Activated CD8-positive, alpha-beta T cell treated with anti-CD3 and anti-CD28 coated beads for 36 hours (primary cell): ENCODE data around the gene POLD1. TPM values are rescaled to one million over a fixed set of nuclear protein-coding genes. Genes with fewer than 3 reads are reported as not detected.

Source experiments
- ATAC-seq: fragments of 200-7000 bp; cut with Tn5 transposase; one replicate; pipeline ENCODE4 v1.10.0; 2021; ENCODE audit warnings: mild to moderate bottlenecking, moderate library complexity
- CTCF ChIA-PET: fragments of 350-600 bp; sonication (Branson Sonifier 250); formaldehyde crosslinking; loops from one replicate; lab custom pipeline; 2021; ENCODE audit warnings: antibody characterized with exemption; lab: Charles Lee
- POLR2A ChIA-PET: fragments of 350-600 bp; sonication (Branson Sonifier 250); formaldehyde crosslinking; loops from one replicate; lab custom pipeline; 2021; ENCODE audit warnings: antibody characterized with exemption; lab: Charles Lee
- DNase-seq: peaks from one replicate; pipeline ENCODE4 v3.0.0-alpha.2; 2020
- H3K27ac Mint-ChIP-seq: one replicate; pipeline ENCODE4 v1.8.0; 2021; ENCODE audit warnings: mild to moderate bottlenecking, mixed read lengths
- H3K27me3 Mint-ChIP-seq: one replicate; pipeline ENCODE4 v1.8.0; 2021; ENCODE audit warnings: mixed read lengths
- H3K36me3 Mint-ChIP-seq: one replicate; pipeline ENCODE4 v1.8.0; 2021; ENCODE audit warnings: low read depth, mixed read lengths
- H3K4me1 Mint-ChIP-seq: one replicate; pipeline ENCODE4 v1.8.0; 2021; ENCODE audit warnings: low read depth, mixed read lengths
- H3K4me3 Mint-ChIP-seq: one replicate; pipeline ENCODE4 v1.8.0; 2021; ENCODE audit warnings: mild to moderate bottlenecking, moderate library complexity, mixed read lengths
- H3K9me3 Mint-ChIP-seq: one replicate; pipeline ENCODE4 v1.8.0; 2021; ENCODE audit warnings: mixed read lengths
- intact Hi-C: fragments of 100-400 bp; cut with micrococcal nuclease; formaldehyde crosslinking; loops from one replicate; pipeline ENCODE4 v1.10.0; 2022
- total RNA-seq, 2 experiments: library from RNA; stranded (reverse); gene quantifications; one replicate each; pipeline ENCODE4 v1.2.3, GENCODE V29; 2021
- TF ChIP-seq, protein P1 (sequence below): fragments of 200-600 bp; IDR thresholded peaks from one replicate; pipeline ENCODE4 v1.8.0; 2022; ENCODE audit warnings: antibody characterized with exemption, mild to moderate bottlenecking

Gene POLD1
- total RNA-seq, 2 experiments from 2014 or later: 214 to 215 TPM

DNA sequence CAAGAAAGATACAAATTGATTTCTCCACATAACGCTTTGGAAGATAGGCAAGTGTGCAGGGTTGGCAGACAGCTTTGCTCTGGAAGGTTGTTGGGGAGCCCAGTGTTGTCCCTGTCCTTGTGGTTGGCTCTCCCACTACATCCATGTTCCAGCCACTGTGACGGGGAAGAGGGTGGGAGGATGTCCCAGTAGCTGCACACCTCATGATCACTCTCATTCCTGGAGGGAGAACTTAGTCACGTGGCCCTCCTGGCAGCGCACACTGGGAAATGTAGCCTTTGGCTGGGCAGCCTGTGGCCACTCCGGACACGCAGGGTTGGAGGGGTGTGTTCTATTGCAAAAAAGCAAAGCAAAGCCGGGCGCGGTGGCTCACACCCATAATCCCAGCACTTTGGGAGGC is 9.9 kb downstream of the POLD1 start:
- TF ChIP-seq, protein P1, sequence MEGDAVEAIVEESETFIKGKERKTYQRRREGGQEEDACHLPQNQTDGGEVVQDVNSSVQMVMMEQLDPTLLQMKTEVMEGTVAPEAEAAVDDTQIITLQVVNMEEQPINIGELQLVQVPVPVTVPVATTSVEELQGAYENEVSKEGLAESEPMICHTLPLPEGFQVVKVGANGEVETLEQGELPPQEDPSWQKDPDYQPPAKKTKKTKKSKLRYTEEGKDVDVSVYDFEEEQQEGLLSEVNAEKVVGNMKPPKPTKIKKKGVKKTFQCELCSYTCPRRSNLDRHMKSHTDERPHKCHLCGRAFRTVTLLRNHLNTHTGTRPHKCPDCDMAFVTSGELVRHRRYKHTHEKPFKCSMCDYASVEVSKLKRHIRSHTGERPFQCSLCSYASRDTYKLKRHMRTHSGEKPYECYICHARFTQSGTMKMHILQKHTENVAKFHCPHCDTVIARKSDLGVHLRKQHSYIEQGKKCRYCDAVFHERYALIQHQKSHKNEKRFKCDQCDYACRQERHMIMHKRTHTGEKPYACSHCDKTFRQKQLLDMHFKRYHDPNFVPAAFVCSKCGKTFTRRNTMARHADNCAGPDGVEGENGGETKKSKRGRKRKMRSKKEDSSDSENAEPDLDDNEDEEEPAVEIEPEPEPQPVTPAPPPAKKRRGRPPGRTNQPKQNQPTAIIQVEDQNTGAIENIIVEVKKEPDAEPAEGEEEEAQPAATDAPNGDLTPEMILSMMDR: no peak
- H3K27ac Mint-ChIP-seq: no peak overlapping the region
- intact Hi-C loops: no loop called here
- ChIA-PET CTCF (no interaction called here), POLR2A (interaction anchor here (0.8 kb wide), 1 partner anchor 16 kb away, joined by 3 read pairs; no protein-coding TSS in a partner anchor)
- H3K36me3 Mint-ChIP-seq: peaks cover 45% of the 10 kb centered on the region
- DNase-seq: no peak
- H3K9me3 Mint-ChIP-seq: no peaks in the 10 kb centered on the region
- H3K27me3 Mint-ChIP-seq: no peaks in the 10 kb centered on the region
- no peak for ATAC-seq
- H3K4me1 Mint-ChIP-seq: no peaks in the 10 kb centered on the region
- H3K4me3 Mint-ChIP-seq: no peak overlapping the region

DNA sequence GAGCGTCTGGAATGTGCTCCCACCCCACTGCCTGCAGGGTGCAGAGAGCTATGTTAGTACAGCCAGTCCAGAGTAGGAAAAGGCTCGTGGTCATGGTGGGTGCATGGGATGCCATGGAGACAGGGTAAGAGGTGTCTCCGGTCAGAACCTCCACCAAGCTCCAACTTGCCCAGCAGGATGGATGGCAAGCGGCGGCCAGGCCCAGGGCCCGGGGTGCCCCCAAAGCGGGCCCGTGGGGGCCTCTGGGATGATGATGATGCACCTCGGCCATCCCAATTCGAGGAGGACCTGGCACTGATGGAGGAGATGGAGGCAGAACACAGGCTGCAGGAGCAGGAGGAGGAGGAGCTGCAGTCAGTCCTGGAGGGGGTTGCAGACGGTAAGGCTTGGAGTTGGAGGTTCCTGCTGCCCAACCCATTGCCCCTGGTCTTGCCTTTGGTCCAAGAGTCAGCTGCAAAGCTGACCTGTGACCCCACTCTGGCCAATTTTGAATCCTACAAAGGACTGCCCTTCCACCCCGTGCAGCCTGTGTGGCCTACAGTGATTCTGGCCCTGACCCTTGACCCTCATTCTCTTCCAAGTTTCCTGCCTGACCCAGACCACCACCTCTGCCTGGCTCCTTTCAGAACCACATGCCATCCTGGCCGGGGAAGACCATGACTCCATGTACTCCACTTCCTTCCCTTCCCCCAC is 14.7 kb downstream of the POLD1 start:
- Mint-ChIP-seq H3K9me3 (no peaks in the 10 kb centered on the region), H3K4me1 (no peaks in the 10 kb centered on the region), H3K4me3 (no peak overlapping the region), H3K27ac (no peak overlapping the region), H3K36me3 (peaks cover 26% of the 10 kb centered on the region), H3K27me3 (no peaks in the 10 kb centered on the region)
- ChIA-PET POLR2A (interaction anchor here (0.6 to 1.2 kb wide), 3 partner anchors 10 to 14 kb away, joined by 3 to 4 read pairs (median 3); no protein-coding TSS in a partner anchor), CTCF (no interaction called here)
- intact Hi-C loops: no loop called here
- DNase-seq: no peak
- no peak for ATAC-seq
- TF ChIP-seq, protein P1: no peak

DNA sequence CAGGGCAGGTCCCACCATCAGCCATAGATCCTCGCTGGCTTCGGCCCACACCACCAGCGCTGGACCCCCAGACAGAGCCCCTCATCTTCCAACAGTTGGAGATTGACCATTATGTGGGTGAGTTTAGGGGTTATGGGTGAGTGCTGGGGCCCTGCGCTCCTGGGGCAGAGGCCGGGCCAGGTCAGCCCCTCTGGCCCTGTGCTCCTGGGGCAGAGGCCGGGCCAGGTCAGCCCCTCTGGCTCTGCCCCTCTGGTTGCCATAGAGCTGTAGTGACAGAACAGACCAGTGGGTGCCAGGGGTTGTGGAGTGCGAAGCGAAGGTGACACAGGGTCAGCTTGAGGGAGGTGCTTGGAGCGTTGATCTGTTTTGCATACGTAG is 15.2 kb downstream of the POLD1 start:
- Mint-ChIP-seq H3K36me3 (peaks cover 26% of the 10 kb centered on the region), H3K4me1 (no peaks in the 10 kb centered on the region), H3K27ac (no peak overlapping the region), H3K4me3 (no peak overlapping the region), H3K9me3 (no peaks in the 10 kb centered on the region), H3K27me3 (no peaks in the 10 kb centered on the region)
- POLR2A ChIA-PET: interaction anchor here (0.9 to 1.2 kb wide), 2 partner anchors 10 kb away, joined by 3 read pairs; no protein-coding TSS in a partner anchor
- CTCF ChIA-PET: no interaction called here
- TF ChIP-seq, protein P1: no peak
- DNase-seq: no peak
- intact Hi-C loops: no loop called here
- no peak for ATAC-seq

DNA sequence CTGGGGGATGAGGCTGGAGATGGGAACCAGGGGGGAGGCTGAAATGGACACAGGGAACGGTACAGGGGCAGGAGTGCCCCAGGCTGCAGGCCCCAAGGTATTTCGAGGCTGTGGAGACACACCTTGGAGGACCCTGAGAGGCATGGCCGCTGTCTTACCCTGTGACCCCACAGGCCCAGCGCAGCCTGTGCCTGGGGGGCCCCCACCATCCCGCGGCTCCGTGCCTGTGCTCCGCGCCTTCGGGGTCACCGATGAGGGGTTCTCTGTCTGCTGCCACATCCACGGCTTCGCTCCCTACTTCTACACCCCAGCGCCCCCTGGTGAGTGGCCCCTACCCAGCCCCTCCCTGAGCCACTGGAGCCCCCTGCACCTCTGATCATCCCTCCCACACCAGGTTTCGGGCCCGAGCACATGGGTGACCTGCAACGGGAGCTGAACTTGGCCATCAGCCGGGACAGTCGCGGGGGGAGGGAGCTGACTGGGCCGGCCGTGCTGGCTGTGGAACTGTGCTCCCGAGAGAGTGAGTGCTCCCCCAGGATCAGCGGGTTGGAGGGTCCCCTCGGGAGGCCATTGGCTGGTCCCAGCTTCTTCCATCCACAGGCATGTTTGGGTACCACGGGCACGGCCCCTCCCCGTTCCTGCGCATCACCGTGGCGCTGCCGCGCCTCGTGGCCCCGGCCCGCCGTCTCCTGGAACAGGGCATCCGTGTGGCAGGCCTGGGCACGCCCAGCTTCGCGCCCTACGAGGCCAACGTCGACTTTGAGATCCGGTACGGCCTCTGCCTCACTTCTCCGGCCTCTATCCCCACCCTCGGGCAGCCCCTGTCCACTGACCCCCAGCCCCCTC is 17.7 kb downstream of the POLD1 start:
- Mint-ChIP-seq H3K4me3 (no peak overlapping the region), H3K27me3 (no peaks in the 10 kb centered on the region), H3K27ac (no peak overlapping the region), H3K36me3 (peaks cover 33% of the 10 kb centered on the region), H3K4me1 (no peaks in the 10 kb centered on the region), H3K9me3 (no peaks in the 10 kb centered on the region)
- ChIA-PET POLR2A (interaction anchor here (0.5 to 1.0 kb wide), 2 partner anchors 12 to 15 kb away, joined by 3 read pairs; no protein-coding TSS in a partner anchor), CTCF (no interaction called here)
- TF ChIP-seq, protein P1: no peak
- intact Hi-C loops: no loop called here
- no peak for DNase-seq
- ATAC-seq: no peak
